ENCODE measurements around the gene PLA2G2A. TPM values are rescaled to one million over a fixed set of nuclear protein-coding genes. Genes with fewer than 3 reads are reported as not detected.

PLA2G2A gene
- total and polyA plus RNA-seq, 9 of the 15 experiments (the other 6 are each of a cell fraction or from before 2014, with no cell fraction given), result not detected

DNA sequence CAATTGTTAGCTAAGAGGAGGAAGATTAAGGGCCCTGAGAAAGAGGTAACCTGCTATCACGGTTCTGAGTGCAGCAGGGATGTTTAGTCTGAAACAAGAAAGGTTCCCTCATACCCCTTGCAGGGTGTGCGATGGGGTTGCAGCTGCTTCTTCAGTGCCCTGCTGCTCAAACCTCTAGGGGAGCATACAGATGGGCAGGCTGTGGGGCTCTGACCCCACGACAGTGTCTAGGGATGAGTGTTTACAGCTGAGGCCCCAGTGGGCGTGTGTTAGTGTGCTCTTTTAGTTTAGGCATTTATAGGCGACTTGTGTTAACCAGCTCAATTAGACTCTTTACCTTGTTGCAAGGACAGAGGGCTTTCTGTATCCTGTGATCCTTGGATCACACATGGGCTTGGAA is 49.3 kb upstream of the PLA2G2A start:
- TF ChIP-seq ZNF274 (IDR thresholded peaks at IDR 0.05; ENCODE audit: borderline replicate concordance, low read depth, low read length), result no peak
- no peak for TF ChIP-seq SIN3A (IDR thresholded peaks at IDR 0.05; ENCODE audit: borderline replicate concordance in 2 of 2, control insufficient read depth in 1 of 2, low read depth in 2 of 2, low read length in 2 of 2)
- TF ChIP-seq ZNF140 (CRISPR knock-in tag; IDR thresholded peaks at IDR 0.05), result no peak
- no peak for TF ChIP-seq KAT7 (CRISPR knock-in tag; IDR thresholded peaks at IDR 0.05; ENCODE audit: borderline replicate concordance)
- no peak for TF ChIP-seq HNRNPL (IDR thresholded peaks at IDR 0.05; ENCODE audit: low read depth, low read length)
- TF ChIP-seq, protein P1, sequence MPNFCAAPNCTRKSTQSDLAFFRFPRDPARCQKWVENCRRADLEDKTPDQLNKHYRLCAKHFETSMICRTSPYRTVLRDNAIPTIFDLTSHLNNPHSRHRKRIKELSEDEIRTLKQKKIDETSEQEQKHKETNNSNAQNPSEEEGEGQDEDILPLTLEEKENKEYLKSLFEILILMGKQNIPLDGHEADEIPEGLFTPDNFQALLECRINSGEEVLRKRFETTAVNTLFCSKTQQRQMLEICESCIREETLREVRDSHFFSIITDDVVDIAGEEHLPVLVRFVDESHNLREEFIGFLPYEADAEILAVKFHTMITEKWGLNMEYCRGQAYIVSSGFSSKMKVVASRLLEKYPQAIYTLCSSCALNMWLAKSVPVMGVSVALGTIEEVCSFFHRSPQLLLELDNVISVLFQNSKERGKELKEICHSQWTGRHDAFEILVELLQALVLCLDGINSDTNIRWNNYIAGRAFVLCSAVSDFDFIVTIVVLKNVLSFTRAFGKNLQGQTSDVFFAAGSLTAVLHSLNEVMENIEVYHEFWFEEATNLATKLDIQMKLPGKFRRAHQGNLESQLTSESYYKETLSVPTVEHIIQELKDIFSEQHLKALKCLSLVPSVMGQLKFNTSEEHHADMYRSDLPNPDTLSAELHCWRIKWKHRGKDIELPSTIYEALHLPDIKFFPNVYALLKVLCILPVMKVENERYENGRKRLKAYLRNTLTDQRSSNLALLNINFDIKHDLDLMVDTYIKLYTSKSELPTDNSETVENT (CRISPR knock-in tag; IDR thresholded peaks at IDR 0.05), result no peak
- TF ChIP-seq NR4A1 (CRISPR knock-in tag; IDR thresholded peaks at IDR 0.05), result no peak
- TF ChIP-seq NR4A1 (tag; IDR thresholded peaks at IDR 0.05), result no peak
- no peak for TF ChIP-seq ZNF239 (CRISPR knock-in tag; IDR thresholded peaks at IDR 0.05)
- no peak for TF ChIP-seq ZNF347 (CRISPR knock-in tag; IDR thresholded peaks at IDR 0.05; ENCODE audit: low read depth)
- TF ChIP-seq BRD9 (IDR thresholded peaks at IDR 0.05; ENCODE audit: low read depth, partially characterized antibody), result no peak
- BruUV-seq (replicated peaks), result no TSS peak
- intact Hi-C loops (cut with micrococcal nuclease), result no loop called here
- no peak for FAIRE-seq
- no peak overlapping the region for H3K9ac ChIP-seq (ENCODE audit: insufficient read depth in 1 of 2, low read depth in 2 of 2, low read length in 2 of 2)
- H3K4me1 ChIP-seq (replicated peaks in 1 of 2; ENCODE audit: control insufficient read depth in 2 of 2, insufficient read depth in 2 of 2, low read length in 2 of 2), result peaks cover 0 to 4% of the 10 kb centered on the region in 2 experiments; a peak in 2 of 5 replicates
- no peaks in the 10 kb centered on the region for H3K36me3 ChIP-seq (ENCODE audit: control insufficient read depth, insufficient read depth, low read length)
- H3K4me2 ChIP-seq (ENCODE audit: insufficient read depth, low read length), result peak overlapping the region; percentile 55; the same call in 1 of the 2 replicates
- DNase-seq (ENCODE audit: extremely low read depth in 1 of 4, low spot score in 3 of 4), result no peak
- H3K9me1 ChIP-seq (ENCODE audit: control insufficient read depth, insufficient read depth, low read length), result no peaks in the 10 kb centered on the region
- no peak overlapping the region for H3K4me3 ChIP-seq
- no peaks in the 10 kb centered on the region for H4K20me1 ChIP-seq (replicated peaks; ENCODE audit: control insufficient read depth, insufficient read depth, low read length)
- ATAC-seq, result no peak
- H3K27ac ChIP-seq (ENCODE audit: extremely low read depth, low read depth, low read length), result no peak overlapping the region
- peaks cover 9 to 25% of the 10 kb centered on the region in 2 experiments; a peak in 4 of 5 replicates for H3K27me3 ChIP-seq (ENCODE audit: control insufficient read depth in 2 of 2, insufficient read depth in 2 of 2, low read length in 2 of 2)
- H3K79me2 ChIP-seq (ENCODE audit: control insufficient read depth, insufficient read depth, low read length), result no peaks in the 10 kb centered on the region
- WGBS (ENCODE audit: insufficient coverage, low coverage, missing lambda C conversion rate), result 4% methylated on average over 5 of the region's 5 CpGs
- in situ Hi-C loops (cut with MboI), result no loop called here
- H3K9me3 ChIP-seq (replicated peaks; ENCODE audit: control insufficient read depth, insufficient read depth, low read depth, low read length), result no peaks in the 10 kb centered on the region
- H2AFZ ChIP-seq (ENCODE audit: low read depth, low read length), result peak overlapping the region; percentile 63
- ChIA-PET POLR2A (interaction anchor here (0.6 to 1.0 kb wide), 2 partner anchors 15 to 49 kb away, joined by 3 read pairs; partner anchors contain the start of gene PLA2G2A), CTCF (ENCODE audit: low intra/inter-chr PET ratio) (no interaction called here)
